ENCODE measurements around the gene CCPG1. TPM values are rescaled to one million over a fixed set of nuclear protein-coding genes. Genes with fewer than 3 reads are reported as not detected.

Gene CCPG1
- total RNA-seq, 1 donor from 2014 or later, result 31.2 TPM

GRCh38 chr15:55348281-55348778 is 59.8 kb downstream of the CCPG1 start:
- Mint-ChIP-seq H3K4me3 (ENCODE audit: low read depth) (no peak overlapping the region), H3K9me3 (ENCODE audit: low read depth) (peaks cover 3% of the 10 kb centered on the region), H3K36me3 (ENCODE audit: insufficient read depth) (peaks cover 13% of the 10 kb centered on the region), H3K27me3 (no peaks in the 10 kb centered on the region), H3K27ac (no peak overlapping the region), H3K4me1 (ENCODE audit: low read depth) (no peaks in the 10 kb centered on the region)
- no peak for DNase-seq (ENCODE audit: low spot score, unreplicated experiment)
- TF ChIP-seq CTCF (IDR thresholded peaks at IDR 0.05; ENCODE audit: unreplicated experiment), result no peak

GRCh38 chr15:55344206-55344605 is 64.0 kb downstream of the CCPG1 start:
- Mint-ChIP-seq H3K27me3 (no peaks in the 10 kb centered on the region), H3K36me3 (ENCODE audit: insufficient read depth) (peaks cover 15% of the 10 kb centered on the region), H3K4me3 (ENCODE audit: low read depth) (no peak overlapping the region), H3K4me1 (ENCODE audit: low read depth) (no peaks in the 10 kb centered on the region), H3K9me3 (ENCODE audit: low read depth) (no peaks in the 10 kb centered on the region), H3K27ac (no peak overlapping the region)
- no peak for DNase-seq (ENCODE audit: low spot score, unreplicated experiment)
- TF ChIP-seq CTCF (IDR thresholded peaks at IDR 0.05; ENCODE audit: unreplicated experiment), result no peak

- no peak overlapping the region for H3K27ac Mint-ChIP-seq
- no peak for TF ChIP-seq CTCF (IDR thresholded peaks at IDR 0.05; ENCODE audit: unreplicated experiment)
- no peaks in the 10 kb centered on the region for H3K4me1 Mint-ChIP-seq (ENCODE audit: low read depth)
- no peak overlapping the region for H3K4me3 Mint-ChIP-seq (ENCODE audit: low read depth)
- no peaks in the 10 kb centered on the region for H3K27me3 Mint-ChIP-seq
- peaks cover 11% of the 10 kb centered on the region for H3K36me3 Mint-ChIP-seq (ENCODE audit: insufficient read depth)
- DNase-seq (ENCODE audit: low spot score, unreplicated experiment), result no peak
- no peaks in the 10 kb centered on the region for H3K9me3 Mint-ChIP-seq (ENCODE audit: low read depth)
These were observed 65.0 kb downstream of the CCPG1 start for GRCh38 chr15:55343168-55343567.

GRCh38 chr15:55337160-55337559 is 71.0 kb downstream of the CCPG1 start:
- no peak overlapping the region for H3K27ac Mint-ChIP-seq
- H3K27me3 Mint-ChIP-seq, result no peaks in the 10 kb centered on the region
- no peaks in the 10 kb centered on the region for H3K9me3 Mint-ChIP-seq (ENCODE audit: low read depth)
- no peak overlapping the region for H3K4me3 Mint-ChIP-seq (ENCODE audit: low read depth)
- peaks cover 7% of the 10 kb centered on the region for H3K36me3 Mint-ChIP-seq (ENCODE audit: insufficient read depth)
- no peak for TF ChIP-seq CTCF (IDR thresholded peaks at IDR 0.05; ENCODE audit: unreplicated experiment)
- no peak for DNase-seq (ENCODE audit: low spot score, unreplicated experiment)
- H3K4me1 Mint-ChIP-seq (ENCODE audit: low read depth), result no peaks in the 10 kb centered on the region

GRCh38 chr15:55334997-55335396 is 73.2 kb downstream of the CCPG1 start:
- H3K27me3 Mint-ChIP-seq, result no peaks in the 10 kb centered on the region
- H3K9me3 Mint-ChIP-seq (ENCODE audit: low read depth), result no peaks in the 10 kb centered on the region
- H3K36me3 Mint-ChIP-seq (ENCODE audit: insufficient read depth), result peaks cover 11% of the 10 kb centered on the region
- no peak for DNase-seq (ENCODE audit: low spot score, unreplicated experiment)
- no peak overlapping the region for H3K4me3 Mint-ChIP-seq (ENCODE audit: low read depth)
- no peak overlapping the region for H3K27ac Mint-ChIP-seq
- no peaks in the 10 kb centered on the region for H3K4me1 Mint-ChIP-seq (ENCODE audit: low read depth)
- no peak for TF ChIP-seq CTCF (IDR thresholded peaks at IDR 0.05; ENCODE audit: unreplicated experiment)

Data from progenitor cell of endocrine pancreas (in vitro differentiated cells).